GM12872 (cell line): Measurements from ENCODE around the gene SORCS2.

Source experiments
- TF ChIP-seq, protein P1 (sequence below): IDR thresholded peaks from 3 replicates; pipeline ENCODE4 v1.5.1; 2011; ENCODE audit warnings: low read depth, mild to moderate bottlenecking, low read length, moderate library complexity; ENCODE audit not compliant: insufficient read depth

Gene SORCS2

DNA sequence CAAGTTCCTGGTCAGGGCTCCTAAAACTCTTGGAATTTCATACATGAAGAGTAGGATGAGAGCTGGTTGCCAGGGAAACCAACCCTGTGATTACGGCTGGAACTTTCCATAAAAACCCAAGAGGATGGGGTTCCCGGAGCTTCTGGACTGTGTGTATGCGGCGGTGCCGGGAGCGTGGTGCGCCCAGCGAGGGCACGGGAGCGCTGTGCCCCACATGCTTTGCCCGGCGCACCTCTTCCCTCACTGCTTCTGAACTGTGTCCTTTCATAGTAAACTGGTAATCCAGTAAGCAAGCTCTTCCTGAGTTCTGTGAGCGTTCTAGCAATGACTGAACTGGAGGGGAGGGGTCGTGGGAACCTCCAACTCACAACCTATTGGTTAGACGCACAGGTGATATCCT is 594.7 kb downstream of the SORCS2 start:
- TF ChIP-seq, protein P1, sequence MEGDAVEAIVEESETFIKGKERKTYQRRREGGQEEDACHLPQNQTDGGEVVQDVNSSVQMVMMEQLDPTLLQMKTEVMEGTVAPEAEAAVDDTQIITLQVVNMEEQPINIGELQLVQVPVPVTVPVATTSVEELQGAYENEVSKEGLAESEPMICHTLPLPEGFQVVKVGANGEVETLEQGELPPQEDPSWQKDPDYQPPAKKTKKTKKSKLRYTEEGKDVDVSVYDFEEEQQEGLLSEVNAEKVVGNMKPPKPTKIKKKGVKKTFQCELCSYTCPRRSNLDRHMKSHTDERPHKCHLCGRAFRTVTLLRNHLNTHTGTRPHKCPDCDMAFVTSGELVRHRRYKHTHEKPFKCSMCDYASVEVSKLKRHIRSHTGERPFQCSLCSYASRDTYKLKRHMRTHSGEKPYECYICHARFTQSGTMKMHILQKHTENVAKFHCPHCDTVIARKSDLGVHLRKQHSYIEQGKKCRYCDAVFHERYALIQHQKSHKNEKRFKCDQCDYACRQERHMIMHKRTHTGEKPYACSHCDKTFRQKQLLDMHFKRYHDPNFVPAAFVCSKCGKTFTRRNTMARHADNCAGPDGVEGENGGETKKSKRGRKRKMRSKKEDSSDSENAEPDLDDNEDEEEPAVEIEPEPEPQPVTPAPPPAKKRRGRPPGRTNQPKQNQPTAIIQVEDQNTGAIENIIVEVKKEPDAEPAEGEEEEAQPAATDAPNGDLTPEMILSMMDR: no peak

DNA sequence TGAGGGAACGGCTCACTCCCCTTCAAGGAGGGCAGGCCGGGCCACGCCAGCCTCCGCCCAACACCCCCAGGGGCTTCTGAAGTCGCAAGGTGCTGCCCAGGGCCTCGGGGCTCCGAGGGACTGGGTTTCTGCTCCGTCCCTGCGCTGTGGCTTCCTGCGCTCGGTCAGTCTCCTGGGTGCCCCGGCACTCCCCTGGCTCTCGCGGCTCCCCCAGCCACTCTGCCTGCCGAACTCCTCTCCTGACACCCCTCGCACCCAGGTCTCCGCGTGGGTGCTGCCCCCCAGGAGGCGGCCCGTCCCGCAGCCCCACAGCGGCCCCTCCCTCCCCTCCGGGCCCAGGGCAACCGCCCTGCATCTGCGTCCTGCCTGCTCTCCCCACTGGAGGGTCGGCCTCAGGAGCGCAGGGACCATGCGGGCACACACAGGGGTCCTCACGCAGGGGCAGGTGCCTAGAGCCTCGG is 595.4 kb downstream of the SORCS2 start:
- TF ChIP-seq, protein P1: no peak

DNA sequence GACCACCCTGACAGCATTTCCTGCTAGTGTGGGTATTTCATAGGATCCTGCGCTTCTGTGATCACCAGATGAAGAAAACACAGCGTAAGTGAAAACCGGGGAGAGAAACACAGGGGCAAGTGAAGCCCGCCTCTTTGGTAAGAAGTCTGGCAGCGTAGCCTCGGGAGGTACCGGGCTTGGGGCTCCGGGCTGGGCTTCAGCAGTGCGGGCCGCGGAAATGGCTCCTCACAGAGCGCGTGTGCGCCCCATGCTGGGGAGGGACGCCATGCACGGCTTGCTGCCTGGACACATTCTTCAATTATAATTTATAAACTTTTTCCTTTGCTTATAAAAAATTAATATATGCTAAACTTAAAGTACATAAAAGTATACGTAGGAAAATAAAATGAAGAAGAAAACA is 595.9 kb downstream of the SORCS2 start:
- TF ChIP-seq, protein P1: no peak

DNA sequence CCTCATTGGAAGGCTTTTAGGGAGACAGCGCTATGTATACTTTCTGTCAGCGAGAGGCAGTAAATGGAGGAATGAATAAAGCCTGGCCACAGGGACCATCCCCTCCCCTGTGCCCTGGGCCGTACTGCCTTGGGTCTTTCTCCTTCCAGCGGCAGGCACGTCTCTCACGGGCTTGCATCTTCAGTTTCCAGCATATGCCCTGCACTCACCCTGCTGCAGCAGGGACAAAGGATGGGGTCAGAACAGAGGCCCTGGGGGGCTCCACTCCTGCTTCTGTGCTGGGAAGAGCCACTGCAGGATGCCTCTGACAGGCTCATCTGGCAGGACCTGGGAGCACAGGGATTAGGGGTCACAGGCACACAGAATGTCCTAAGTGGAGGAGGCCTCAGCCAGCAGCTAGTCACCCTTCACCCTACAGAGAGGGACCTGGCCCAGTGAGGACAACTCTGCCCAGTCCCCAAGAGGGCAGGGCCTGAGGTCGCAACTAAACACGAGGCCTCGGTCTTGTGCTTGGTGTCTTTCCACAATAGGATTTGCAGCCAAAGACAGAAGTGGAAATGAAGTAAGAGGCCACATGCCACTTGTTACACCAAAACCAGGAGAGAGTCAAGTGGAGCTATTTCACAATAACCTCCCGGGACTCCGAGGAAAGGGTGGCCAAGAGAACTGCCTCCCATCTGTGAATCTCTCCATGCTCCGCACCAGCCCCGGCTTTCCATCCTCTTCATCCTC is 596.5 kb downstream of the SORCS2 start:
- TF ChIP-seq, protein P1: no peak

DNA sequence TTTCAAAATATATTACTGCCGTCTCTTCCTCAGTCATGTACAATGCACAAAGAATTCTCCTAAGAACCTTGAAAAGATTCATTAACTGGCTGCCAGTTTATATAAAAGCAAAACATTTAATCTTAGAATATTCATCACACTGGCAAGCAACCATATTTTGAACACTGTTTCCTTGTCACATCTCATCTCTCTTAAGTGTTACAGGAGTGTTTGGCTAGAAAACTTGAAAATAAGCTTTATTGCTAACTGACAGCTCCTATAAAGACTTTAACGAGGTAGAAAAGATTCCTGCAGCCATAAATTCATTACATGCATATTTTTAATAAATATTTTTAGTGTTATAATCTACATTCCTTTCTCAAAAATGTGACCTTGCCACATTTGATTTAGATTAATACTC is 597.7 kb downstream of the SORCS2 start:
- TF ChIP-seq, protein P1: no peak

DNA sequence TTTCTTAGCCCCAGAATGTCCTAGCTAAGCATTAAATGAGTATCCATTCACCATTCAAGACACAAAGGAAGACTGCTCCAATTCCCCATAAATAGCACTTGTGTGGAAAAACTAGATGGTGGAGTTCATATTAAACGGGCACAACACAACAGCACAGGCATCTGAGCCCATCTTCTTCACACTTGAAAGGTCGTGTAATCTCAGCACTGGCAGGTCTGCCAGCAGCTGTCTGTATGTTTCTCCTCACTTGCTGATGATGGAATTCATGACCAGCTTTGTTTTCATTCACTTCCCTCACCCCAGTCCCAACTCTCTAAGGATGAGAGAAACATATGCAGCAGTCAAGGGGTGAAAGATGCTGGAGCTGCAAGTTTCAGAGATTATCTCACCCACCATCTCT is 598.7 kb downstream of the SORCS2 start:
- TF ChIP-seq, protein P1: no peak
